Putamen (tissue), 1 donor: ENCODE results near the gene MYO9B.
"Not testable (repeated sequence)": the region's sequence is repeated elsewhere in the genome, so short reads cannot be mapped to it uniquely, and the experiment has no call there.

Experiments used
- DNase-seq: peaks from one replicate; pipeline ENCODE4 v3.0.0-alpha.2; 2016; ENCODE audit warnings: low spot score

Gene MYO9B

GRCh38 chr19:17113127-17113785, 37.7 kb downstream of the MYO9B start:
- no peak for DNase-seq

- DNase-seq = no peak
Observed at GRCh38 chr19:17114414-17114831, 38.8 kb downstream of the MYO9B start.

GRCh38 chr19:17116996-17117702, 41.6 kb downstream of the MYO9B start:
- DNase-seq = no peak

GRCh38 chr19:17118957-17119356, 43.4 kb downstream of the MYO9B start:
- no peak for DNase-seq

- DNase-seq = no peak
Observed at GRCh38 chr19:17121736-17122293, 46.2 kb downstream of the MYO9B start.

GRCh38 chr19:17123041-17123440, 47.5 kb downstream of the MYO9B start:
- no peak for DNase-seq

- DNase-seq = no peak
Observed at GRCh38 chr19:17124025-17124424, 48.4 kb downstream of the MYO9B start.

- no peak for DNase-seq
Observed at GRCh38 chr19:17125062-17125727, 49.6 kb downstream of the MYO9B start.

- peak; percentile 42 for DNase-seq
Observed at GRCh38 chr19:17125728-17126677, 50.4 kb downstream of the MYO9B start.

GRCh38 chr19:17127671-17128070, 52.1 kb downstream of the MYO9B start:
- DNase-seq = no peak

- DNase-seq = no peak
Observed at GRCh38 chr19:17128403-17128802, 52.8 kb downstream of the MYO9B start.

GRCh38 chr19:17128820-17129219, 53.2 kb downstream of the MYO9B start:
- no peak for DNase-seq

GRCh38 chr19:17129377-17129776, 53.8 kb downstream of the MYO9B start:
- DNase-seq = no peak

- DNase-seq = peak; percentile 79
Observed at GRCh38 chr19:17135001-17135853, 59.6 kb downstream of the MYO9B start.

GRCh38 chr19:17136021-17136420, 60.4 kb downstream of the MYO9B start:
- no peak for DNase-seq

GRCh38 chr19:17136617-17137016, 61.0 kb downstream of the MYO9B start:
- no peak for DNase-seq

- DNase-seq = no peak
Observed at GRCh38 chr19:17137417-17137816, 61.8 kb downstream of the MYO9B start.

GRCh38 chr19:17138052-17138846, 62.7 kb downstream of the MYO9B start:
- DNase-seq = not testable (repeated sequence)

GRCh38 chr19:17138937-17139598, 63.5 kb downstream of the MYO9B start:
- DNase-seq = no peak
